HG02840 (cell line): ENCODE measurements around the gene HGF.
"Not testable (repeated sequence)": the region's sequence is repeated elsewhere in the genome, so short reads cannot be mapped to it uniquely, and the experiment has no call there.

Source experiments
- ATAC-seq: cut with Tn5 transposase; IDR thresholded peaks from one replicate; pipeline ENCODE4 v1.9.1; 2021; ENCODE audit warnings: mild to moderate bottlenecking, moderate library complexity, moderate number of reproducible peaks; ENCODE audit not compliant: unreplicated experiment, low FRiP score

HGF gene

GRCh38 chr7:81769891-81770727, at the start of gene HGF:
Gene HGF, minus strand, starts transcription at chr7:81770047. Its CDS starts 76 bp downstream, at chr7:81769971.
- ATAC-seq, result no peak

GRCh38 chr7:81816312-81816711, 46.5 kb upstream of the HGF start:
- no peak for ATAC-seq

GRCh38 chr7:81812866-81813476, 43.1 kb upstream of the HGF start:
- not testable (repeated sequence) for ATAC-seq

- ATAC-seq, result no peak
These were observed 42.4 kb upstream of the HGF start for GRCh38 chr7:81811956-81812865.

GRCh38 chr7:81810476-81811155, 40.8 kb upstream of the HGF start:
- no peak for ATAC-seq

GRCh38 chr7:81808310-81808709, 38.5 kb upstream of the HGF start:
- not testable (repeated sequence) for ATAC-seq

- ATAC-seq, result no peak
These were observed 33.4 kb upstream of the HGF start for GRCh38 chr7:81803267-81803666.

GRCh38 chr7:81802251-81802650, 32.4 kb upstream of the HGF start:
- ATAC-seq, result no peak

GRCh38 chr7:81801532-81801931, 31.7 kb upstream of the HGF start:
- no peak for ATAC-seq

- ATAC-seq, result no peak
These were observed 22.0 kb upstream of the HGF start for GRCh38 chr7:81791568-81792518.

GRCh38 chr7:81790686-81791085, 20.8 kb upstream of the HGF start:
- no peak for ATAC-seq

GRCh38 chr7:81790120-81790500, 20.3 kb upstream of the HGF start:
- no peak for ATAC-seq

- no peak for ATAC-seq
These were observed 19.7 kb upstream of the HGF start for GRCh38 chr7:81789406-81790119.

- ATAC-seq, result no peak
These were observed 18.4 kb upstream of the HGF start for GRCh38 chr7:81788246-81788645.

- no peak for ATAC-seq
These were observed 14.0 kb upstream of the HGF start for GRCh38 chr7:81783818-81784217.

- no peak for ATAC-seq
These were observed 11.3 kb upstream of the HGF start for GRCh38 chr7:81780914-81781693.

- no peak for ATAC-seq
These were observed 9.9 kb upstream of the HGF start for GRCh38 chr7:81779706-81780105.

- no peak for ATAC-seq
These were observed 7.8 kb upstream of the HGF start for GRCh38 chr7:81777697-81778096.
